HepG2 (cell line): ENCODE results near the gene GNAI2. TPM values are rescaled to one million over a fixed set of nuclear protein-coding genes. Genes with fewer than 3 reads are reported as not detected.

Source experiments
- ESRRA ChIP-seq: sonication (generic); formaldehyde crosslinking; IDR thresholded peaks from 2 replicates; pipeline ENCODE4 v1.5.1; 2020; ENCODE audit warnings: mild to moderate bottlenecking, low read depth, missing genetic modification reagents
- KDM4B ChIP-seq: sonication (generic); formaldehyde crosslinking; IDR thresholded peaks from 2 replicates; pipeline ENCODE4 v1.4.0; 2020; ENCODE audit warnings: missing genetic modification reagents
- MED1 ChIP-seq: sonication (generic); formaldehyde crosslinking; IDR thresholded peaks from 2 replicates; pipeline ENCODE4 v1.4.0; 2020; ENCODE audit warnings: missing genetic modification reagents
- MYC ChIP-seq: sonication (generic); formaldehyde crosslinking; IDR thresholded peaks from 2 replicates; pipeline ENCODE4 v1.9.0; 2021; ENCODE audit warnings: missing genetic modification reagents, borderline replicate concordance
- NCOR1 ChIP-seq: fragments of 200-600 bp; sonication (generic); IDR thresholded peaks from 2 replicates; pipeline ENCODE4 v1.7.0; 2017; ENCODE audit warnings: antibody characterized with exemption, low read length, borderline replicate concordance
- NFE2 ChIP-seq: sonication (generic); formaldehyde crosslinking; IDR thresholded peaks from 2 replicates; pipeline ENCODE4 v1.4.0; 2020; ENCODE audit warnings: missing genetic modification reagents
- PCBP1 ChIP-seq: fragments of 200-400 bp; formaldehyde crosslinking; IDR thresholded peaks from 2 replicates; pipeline ENCODE4 v1.6.1; 2017; ENCODE audit warnings: mild to moderate bottlenecking, low read depth, low read length, borderline replicate concordance
- RORA ChIP-seq: sonication (generic); formaldehyde crosslinking; IDR thresholded peaks from 2 replicates; pipeline ENCODE4 v1.5.0; 2020; ENCODE audit warnings: mild to moderate bottlenecking, missing genetic modification reagents, moderate library complexity
- SALL1 ChIP-seq: sonication (generic); formaldehyde crosslinking; IDR thresholded peaks from 2 replicates; pipeline ENCODE4 v1.8.0; 2022; ENCODE audit warnings: mild to moderate bottlenecking, missing genetic modification reagents
- SIN3A ChIP-seq: IDR thresholded peaks from 2 replicates; pipeline ENCODE4 v1.6.1; 2011; ENCODE audit warnings: low read depth, mild to moderate bottlenecking, control low read depth, low read length, borderline replicate concordance
- TAF15 ChIP-seq: fragments of 200-400 bp; formaldehyde crosslinking; IDR thresholded peaks from one replicate; pipeline ENCODE4 v1.6.1; 2018; ENCODE audit warnings: mild to moderate bottlenecking, low read depth, low read length; ENCODE audit not compliant: poor library complexity, severe bottlenecking
- TCF7 ChIP-seq: sonication (generic); IDR thresholded peaks from 2 replicates; pipeline ENCODE4 v1.6.1; 2016; ENCODE audit warnings: antibody characterized with exemption, low read depth
- TIGD3 ChIP-seq: sonication (generic); formaldehyde crosslinking; IDR thresholded peaks from 2 replicates; pipeline ENCODE4 v1.5.1; 2020; ENCODE audit warnings: mild to moderate bottlenecking, missing genetic modification reagents, borderline replicate concordance
- UBTF ChIP-seq: sonication (generic); formaldehyde crosslinking; IDR thresholded peaks from 2 replicates; pipeline ENCODE4 v1.4.0; 2020; ENCODE audit warnings: mild to moderate bottlenecking, missing genetic modification reagents
- ZNF607 ChIP-seq: sonication (generic); formaldehyde crosslinking; IDR thresholded peaks from 2 replicates; pipeline ENCODE4 v1.5.1; 2020; ENCODE audit warnings: missing genetic modification reagents, mild to moderate bottlenecking, borderline replicate concordance
- ZNF83 ChIP-seq: sonication (generic); formaldehyde crosslinking; IDR thresholded peaks from 2 replicates; pipeline ENCODE4 v1.4.0; 2020; ENCODE audit warnings: missing genetic modification reagents, mild to moderate bottlenecking, borderline replicate concordance
- ZNF841 ChIP-seq: sonication (generic); formaldehyde crosslinking; IDR thresholded peaks from 2 replicates; pipeline ENCODE4 v1.8.1; 2023; ENCODE audit warnings: missing genetic modification reagents, borderline replicate concordance
- polyA plus RNA-seq, 8 experiments: library from polyadenylated mRNA; depleted of rRNA in 3 of 8; stranded (reverse) in 7 of 8; unstranded in 1 of 8; fragments of >200 nt; fragmentation: Illumina TruSeq in 4 of 8; extraction: Trizol in 4 of 8; gene quantifications; 2 replicates each; pipeline versions ENCODE4 v1.2.1 to v1.2.3, GENCODE V29; 2011 to 2016; ENCODE audit warnings: low read depth in 4 of 8, missing spikeins in 1 of 8, mixed read lengths in 1 of 8; ENCODE audit not compliant: insufficient read depth in 1 of 8
- total RNA-seq, 5 experiments: library from RNA; depleted of rRNA; stranded (reverse); fragments of >200 nt; fragmentation: Illumina TruSeq; extraction: Trizol; gene quantifications; 2 replicates each; pipeline ENCODE4 v1.2.3, GENCODE V29; 2016; ENCODE audit warnings: low read depth in 1 of 5
- TF ChIP-seq, protein P1 (sequence below): sonication (generic); formaldehyde crosslinking; IDR thresholded peaks from 2 replicates; pipeline ENCODE4 v1.4.0; 2020; ENCODE audit warnings: missing genetic modification reagents, borderline replicate concordance
- TF ChIP-seq, protein P2 (sequence below): sonication (generic); formaldehyde crosslinking; IDR thresholded peaks from 2 replicates; pipeline ENCODE4 v1.5.0; 2020; ENCODE audit warnings: missing genetic modification reagents, mild to moderate bottlenecking, borderline replicate concordance
- TF ChIP-seq, protein P3 (sequence below): sonication (generic); formaldehyde crosslinking; IDR thresholded peaks from 2 replicates; pipeline ENCODE4 v1.4.0; 2020; ENCODE audit warnings: missing genetic modification reagents
- TF ChIP-seq, protein P4 (sequence below): sonication (generic); formaldehyde crosslinking; IDR thresholded peaks from 2 replicates; pipeline ENCODE4 v1.4.0; 2020; ENCODE audit warnings: mild to moderate bottlenecking, missing genetic modification reagents

The GNAI2 gene
- total and polyA plus RNA-seq, 2 of the 13 experiments (the other 11 are each of a cell fraction or from before 2014, with no cell fraction given): 51.1 to 66.2 TPM

- TF ChIP-seq, protein P1, sequence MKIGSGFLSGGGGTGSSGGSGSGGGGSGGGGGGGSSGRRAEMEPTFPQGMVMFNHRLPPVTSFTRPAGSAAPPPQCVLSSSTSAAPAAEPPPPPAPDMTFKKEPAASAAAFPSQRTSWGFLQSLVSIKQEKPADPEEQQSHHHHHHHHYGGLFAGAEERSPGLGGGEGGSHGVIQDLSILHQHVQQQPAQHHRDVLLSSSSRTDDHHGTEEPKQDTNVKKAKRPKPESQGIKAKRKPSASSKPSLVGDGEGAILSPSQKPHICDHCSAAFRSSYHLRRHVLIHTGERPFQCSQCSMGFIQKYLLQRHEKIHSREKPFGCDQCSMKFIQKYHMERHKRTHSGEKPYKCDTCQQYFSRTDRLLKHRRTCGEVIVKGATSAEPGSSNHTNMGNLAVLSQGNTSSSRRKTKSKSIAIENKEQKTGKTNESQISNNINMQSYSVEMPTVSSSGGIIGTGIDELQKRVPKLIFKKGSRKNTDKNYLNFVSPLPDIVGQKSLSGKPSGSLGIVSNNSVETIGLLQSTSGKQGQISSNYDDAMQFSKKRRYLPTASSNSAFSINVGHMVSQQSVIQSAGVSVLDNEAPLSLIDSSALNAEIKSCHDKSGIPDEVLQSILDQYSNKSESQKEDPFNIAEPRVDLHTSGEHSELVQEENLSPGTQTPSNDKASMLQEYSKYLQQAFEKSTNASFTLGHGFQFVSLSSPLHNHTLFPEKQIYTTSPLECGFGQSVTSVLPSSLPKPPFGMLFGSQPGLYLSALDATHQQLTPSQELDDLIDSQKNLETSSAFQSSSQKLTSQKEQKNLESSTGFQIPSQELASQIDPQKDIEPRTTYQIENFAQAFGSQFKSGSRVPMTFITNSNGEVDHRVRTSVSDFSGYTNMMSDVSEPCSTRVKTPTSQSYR (CRISPR knock-in tag): no peak
- TF ChIP-seq, protein P2, sequence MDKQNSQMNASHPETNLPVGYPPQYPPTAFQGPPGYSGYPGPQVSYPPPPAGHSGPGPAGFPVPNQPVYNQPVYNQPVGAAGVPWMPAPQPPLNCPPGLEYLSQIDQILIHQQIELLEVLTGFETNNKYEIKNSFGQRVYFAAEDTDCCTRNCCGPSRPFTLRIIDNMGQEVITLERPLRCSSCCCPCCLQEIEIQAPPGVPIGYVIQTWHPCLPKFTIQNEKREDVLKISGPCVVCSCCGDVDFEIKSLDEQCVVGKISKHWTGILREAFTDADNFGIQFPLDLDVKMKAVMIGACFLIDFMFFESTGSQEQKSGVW (CRISPR knock-in tag): no peak
- TF ChIP-seq ZNF83 (CRISPR knock-in tag) (0 out of 2 replicates have a peak, but pooled peaks have one; percentile 2), ZNF841 (CRISPR knock-in tag) (no peak), ZNF607 (CRISPR knock-in tag) (peak; percentile 65), SIN3A (0 out of 2 replicates have a peak, but pooled peaks have one; percentile 30), SALL1 (peak; percentile 47), ESRRA (CRISPR knock-in tag) (no peak), UBTF (CRISPR knock-in tag) (no peak; the same call in 1 of the 2 replicates), NCOR1 (0 out of 2 replicates have a peak, but pooled peaks have one; percentile 9), TAF15 (no peak), MED1 (CRISPR knock-in tag) (peak; percentile 59; the same call in 1 of the 2 replicates), RORA (CRISPR knock-in tag) (no peak), PCBP1 (no peak), KDM4B (CRISPR knock-in tag) (no peak), MYC (peak; percentile 37; the same call in 1 of the 2 replicates), TIGD3 (CRISPR knock-in tag) (0 out of 2 replicates have a peak, but pooled peaks have one; percentile 18), NFE2 (CRISPR knock-in tag) (no peak), TCF7 (no peak)
- TF ChIP-seq, protein P3, sequence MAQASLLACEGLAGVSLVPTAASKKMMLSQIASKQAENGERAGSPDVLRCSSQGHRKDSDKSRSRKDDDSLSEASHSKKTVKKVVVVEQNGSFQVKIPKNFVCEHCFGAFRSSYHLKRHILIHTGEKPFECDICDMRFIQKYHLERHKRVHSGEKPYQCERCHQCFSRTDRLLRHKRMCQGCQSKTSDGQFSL (CRISPR knock-in tag): no peak
- TF ChIP-seq, protein P4, sequence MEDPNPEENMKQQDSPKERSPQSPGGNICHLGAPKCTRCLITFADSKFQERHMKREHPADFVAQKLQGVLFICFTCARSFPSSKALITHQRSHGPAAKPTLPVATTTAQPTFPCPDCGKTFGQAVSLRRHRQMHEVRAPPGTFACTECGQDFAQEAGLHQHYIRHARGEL: no peak
Measured at GRCh38 chr3:50204804-50205412, 31.1 kb upstream of the GNAI2 start, which contains the start of gene SLC38A3 (continued).
